Esophagus (tissue), 2 donors: ENCODE results near the gene EPB41L2. TPM values are rescaled to one million over a fixed set of nuclear protein-coding genes. Genes with fewer than 3 reads are reported as not detected.
A peak's percentile ranks its signal among the peaks of the same experiment; 100 is the strongest.

Experiments
- H3K27ac ChIP-seq, 2 donors: one replicate each; pipeline ENCODE4 v1.5.1; 2013; ENCODE audit warnings: low read depth in 2 of 2, mild to moderate bottlenecking in 2 of 2, inconsistent platforms in 1 of 2, low read length in 1 of 2, moderate library complexity in 1 of 2
- H3K27me3 ChIP-seq, 2 donors: one replicate each; pipeline ENCODE4 v1.6.1; 2013; ENCODE audit warnings: low read length in 2 of 2, control low read depth in 1 of 2, mild to moderate bottlenecking in 1 of 2; ENCODE audit not compliant: insufficient read depth in 2 of 2, control insufficient read depth in 1 of 2
- H3K36me3 ChIP-seq, 2 donors: one replicate each; pipeline ENCODE4 v1.6.1; 2013; ENCODE audit warnings: low read length in 1 of 2; ENCODE audit not compliant: control insufficient read depth in 2 of 2, insufficient read depth in 2 of 2
- H3K4me1 ChIP-seq, 2 donors: one replicate each; pipeline ENCODE4 v1.6.1; 2013; ENCODE audit warnings: low read length in 1 of 2; ENCODE audit not compliant: control insufficient read depth in 2 of 2, insufficient read depth in 2 of 2
- H3K4me3 ChIP-seq, 2 donors: one replicate each; pipeline ENCODE4 v1.5.1; 2013; ENCODE audit warnings: low read length in 2 of 2, mild to moderate bottlenecking in 2 of 2, low read depth in 1 of 2, moderate library complexity in 1 of 2
- H3K9me3 ChIP-seq, 2 donors: one replicate each; pipeline ENCODE4 v1.6.1; 2013; ENCODE audit warnings: mild to moderate bottlenecking in 2 of 2, low read depth in 1 of 2, low read length in 1 of 2, moderate library complexity in 1 of 2; ENCODE audit not compliant: control insufficient read depth in 2 of 2, insufficient read depth in 1 of 2
- WGBS, 2 donors: extraction: QIAGEN DNeasy Blood & Tissue Kit; methylation state at CpG; one replicate each; pipeline ENCODE4 v1.1.7; 2013; 5-methylcytosine and 5-hydroxymethylcytosine counted together
- polyA plus RNA-seq, 2 donors: library from polyadenylated mRNA; stranded (reverse); fragments of 200-250 nt; gene quantifications; one replicate each; pipeline ENCODE4 v1.2.3, GENCODE V29; 2013
- donor health status: healthy with polysubstance abuse.
- donor health status: Bipolar disorder and iron deficiency.

EPB41L2 gene
- polyA plus RNA-seq, 2 donors, result 6.7 to 7.8 TPM

- Histone ChIP-seq H3K4me1 (no peaks in the 10 kb centered on the region), H3K27ac (peak overlapping the region; percentile 69 to 80), H3K27me3 (no peaks in the 10 kb centered on the region), H3K4me3 (peak overlapping the region; percentile 57 to 80), H3K9me3 (no peaks in the 10 kb centered on the region), H3K36me3 (no peaks in the 10 kb centered on the region)
- 23 to 25% methylated on average over 8 of the region's 8 CpGs for WGBS, 2 donors
These were observed 773 bp upstream of the EPB41L2 start for GRCh38 chr6:131063764-131064272.

DNA sequence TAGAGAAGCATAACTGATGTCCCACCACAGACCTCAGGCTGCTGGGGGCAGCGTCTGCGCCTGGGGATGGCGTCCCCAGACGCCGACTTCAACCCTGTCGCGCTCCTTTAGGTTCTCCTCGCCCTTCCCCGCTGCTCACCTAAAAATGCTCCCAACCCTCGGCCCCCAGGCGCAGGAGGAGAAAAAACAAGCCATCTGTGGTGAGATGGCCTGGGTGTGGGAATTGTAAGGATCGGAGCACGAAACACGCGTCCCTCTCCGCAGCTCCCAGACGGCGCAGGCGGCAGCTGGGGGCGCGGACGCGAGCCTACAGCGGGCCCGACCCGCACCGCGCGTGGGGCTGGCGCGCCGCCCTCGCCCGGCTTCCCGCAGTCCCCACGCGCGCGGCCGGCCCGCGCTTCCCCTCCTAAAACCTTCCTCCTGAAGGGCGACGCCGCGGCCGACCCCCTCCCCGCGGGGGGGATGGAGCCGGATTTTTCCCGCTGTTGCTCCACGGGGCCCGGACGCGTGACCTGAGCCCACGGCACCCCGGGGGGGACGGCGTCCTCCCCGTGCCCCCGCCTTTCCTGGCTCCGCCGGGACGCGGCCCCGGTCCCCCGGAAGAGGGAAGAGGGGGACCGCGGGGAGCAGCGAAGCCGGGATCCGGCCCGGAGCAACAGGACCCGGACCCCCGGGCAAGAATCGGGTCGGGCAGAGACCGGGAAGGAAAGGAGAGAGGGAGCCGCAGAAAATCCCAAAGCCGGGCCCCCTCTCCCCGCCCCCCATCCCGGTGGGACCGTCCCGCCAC lies 611 bp downstream of the EPB41L2 start:
- Histone ChIP-seq H3K36me3 (no peaks in the 10 kb centered on the region), H3K27ac (peak overlapping the region; percentile 69 to 80), H3K4me1 (no peaks in the 10 kb centered on the region), H3K27me3 (no peaks in the 10 kb centered on the region), H3K4me3 (peak overlapping the region; percentile 57 to 80), H3K9me3 (no peaks in the 10 kb centered on the region)
- 0 to 1% methylated on average over 61 to 84 of the region's 84 CpGs for WGBS, 2 donors

- Histone ChIP-seq H3K27me3 (no peaks in the 10 kb centered on the region), H3K27ac (no peak overlapping the region), H3K4me1 (no peaks in the 10 kb centered on the region), H3K9me3 (no peaks in the 10 kb centered on the region), H3K4me3 (no peak overlapping the region), H3K36me3 (no peaks in the 10 kb centered on the region)
- 31 to 32% methylated on average over 10 of the region's 10 CpGs for WGBS, 2 donors
These were observed 1.3 kb downstream of the EPB41L2 start for GRCh38 chr6:131061751-131062119.

GRCh38 chr6:131061041-131061750 lies 1.8 kb downstream of the EPB41L2 start:
- Histone ChIP-seq H3K4me1 (no peaks in the 10 kb centered on the region), H3K27ac (peak overlapping the region in 1 of 2 donors; percentile 16), H3K27me3 (no peaks in the 10 kb centered on the region), H3K36me3 (no peaks in the 10 kb centered on the region), H3K4me3 (no peak overlapping the region), H3K9me3 (no peaks in the 10 kb centered on the region)
- 42 to 58% methylated on average over 9 of the region's 9 CpGs for WGBS, 2 donors

- WGBS, 2 donors, result 55% methylated on average over 3 of the region's 3 CpGs
- Histone ChIP-seq H3K27ac (no peak overlapping the region), H3K27me3 (no peaks in the 10 kb centered on the region), H3K9me3 (peaks cover 0 to 2% of the 10 kb centered on the region in 2 donors), H3K4me1 (no peaks in the 10 kb centered on the region), H3K4me3 (no peak overlapping the region), H3K36me3 (no peaks in the 10 kb centered on the region)
These were observed 2.7 kb downstream of the EPB41L2 start for GRCh38 chr6:131060311-131060710.

DNA sequence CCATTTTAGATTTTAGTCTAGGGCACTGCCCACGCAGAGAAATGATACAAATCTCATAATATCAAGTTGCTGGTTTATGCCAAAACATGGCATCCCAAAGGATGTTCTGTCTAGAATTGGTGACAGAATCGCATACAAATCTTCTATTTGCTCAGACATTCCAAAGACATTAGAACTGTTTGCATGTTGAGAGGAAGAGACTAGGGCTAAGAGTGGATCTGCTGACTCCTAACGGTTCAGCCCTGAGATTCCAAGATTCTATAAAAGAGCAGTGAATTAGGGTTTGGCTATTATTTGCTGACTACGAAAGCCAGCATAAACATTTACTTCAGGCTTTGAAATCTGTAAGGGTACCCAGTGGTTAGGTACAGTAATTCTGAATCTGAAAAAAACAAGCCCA lies 3.6 kb downstream of the EPB41L2 start:
- WGBS, 2 donors, result 78 to 84% methylated on average over 4 of the region's 4 CpGs
- H3K27me3 ChIP-seq, result no peaks in the 10 kb centered on the region
- H3K27ac ChIP-seq, result no peak overlapping the region
- H3K4me3 ChIP-seq, result no peak overlapping the region
- no peaks in the 10 kb centered on the region for H3K4me1 ChIP-seq
- no peaks in the 10 kb centered on the region for H3K36me3 ChIP-seq
- peaks cover 2 to 5% of the 10 kb centered on the region in 2 donors for H3K9me3 ChIP-seq

DNA sequence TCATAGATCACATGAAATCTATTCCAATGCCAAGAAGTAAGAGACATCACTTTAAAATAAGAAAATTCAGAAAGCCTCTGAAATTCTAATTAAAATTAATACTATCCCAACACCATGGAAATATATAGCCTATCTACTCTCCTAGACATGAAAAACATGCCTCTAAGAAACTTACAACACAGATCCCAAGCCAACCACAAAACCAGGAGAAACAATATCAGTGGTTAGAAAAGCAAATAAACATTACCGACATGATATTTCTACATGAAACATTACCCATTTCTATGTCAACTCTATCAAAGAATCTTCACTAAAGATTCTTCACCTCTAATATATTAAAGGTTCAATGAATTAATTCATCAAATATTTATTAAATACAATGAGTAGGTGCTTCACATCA lies 4.8 kb downstream of the EPB41L2 start:
- no peaks in the 10 kb centered on the region for H3K27me3 ChIP-seq
- H3K27ac ChIP-seq, result no peak overlapping the region
- WGBS, 2 donors, result 67 to 82% methylated on average over 1 of the region's 1 CpG
- H3K9me3 ChIP-seq, result peaks cover 4 to 11% of the 10 kb centered on the region in 2 donors
- no peak overlapping the region for H3K4me3 ChIP-seq
- no peaks in the 10 kb centered on the region for H3K36me3 ChIP-seq
- no peaks in the 10 kb centered on the region for H3K4me1 ChIP-seq

DNA sequence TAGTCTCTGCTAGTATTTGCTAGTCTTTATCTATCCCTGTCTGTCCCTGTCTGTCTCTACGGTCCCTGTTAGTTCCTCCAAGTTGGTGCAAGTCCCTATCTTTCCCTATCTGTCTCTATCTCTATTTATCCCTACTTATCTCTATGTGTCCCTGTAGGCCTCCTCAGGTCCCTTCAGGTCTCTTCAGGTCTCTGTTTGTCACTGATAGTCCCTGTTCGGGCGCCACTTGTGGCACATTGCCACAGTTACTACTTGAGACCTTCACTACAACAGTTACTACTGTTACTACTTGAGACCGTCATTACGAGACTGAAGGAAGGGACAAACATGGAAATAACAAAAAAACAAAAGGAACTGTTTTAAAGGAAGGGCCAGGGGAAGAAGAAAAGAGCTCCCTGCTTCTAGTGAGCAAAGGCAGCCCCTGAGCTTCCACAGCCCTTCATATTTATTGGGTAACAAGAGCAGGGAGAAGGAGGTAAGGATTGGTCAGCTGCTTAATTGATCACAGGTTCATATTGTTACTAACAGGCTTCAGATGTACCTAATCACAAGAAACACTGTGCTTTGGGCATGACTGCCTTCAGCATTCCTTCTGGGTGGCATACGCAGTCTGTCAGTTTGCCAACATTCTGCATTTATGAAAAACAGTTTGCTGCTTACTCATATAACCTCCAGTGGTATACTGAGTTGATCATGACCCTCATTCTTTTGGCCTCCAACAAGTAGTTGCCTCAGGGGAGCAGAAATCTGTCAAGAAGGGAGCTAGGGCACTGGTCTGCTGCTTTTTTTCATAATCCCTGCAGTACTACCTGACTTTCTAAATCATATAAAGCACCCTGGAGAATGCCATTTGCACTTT lies 8.4 kb downstream of the EPB41L2 start:
- WGBS, 2 donors, result 95% methylated on average over 6 of the region's 6 CpGs
- Histone ChIP-seq H3K27me3 (no peaks in the 10 kb centered on the region), H3K4me1 (no peaks in the 10 kb centered on the region), H3K27ac (no peak overlapping the region), H3K36me3 (no peaks in the 10 kb centered on the region), H3K4me3 (no peak overlapping the region), H3K9me3 (peaks cover 4 to 11% of the 10 kb centered on the region in 2 donors)

GRCh38 chr6:131053546-131054240 lies 9.4 kb downstream of the EPB41L2 start:
- no peaks in the 10 kb centered on the region for H3K36me3 ChIP-seq
- no peak overlapping the region for H3K27ac ChIP-seq
- H3K4me3 ChIP-seq, result no peak overlapping the region
- peaks cover 4 to 11% of the 10 kb centered on the region in 2 donors for H3K9me3 ChIP-seq
- WGBS, 2 donors, result 91 to 93% methylated on average over 11 of the region's 11 CpGs
- H3K4me1 ChIP-seq, result no peaks in the 10 kb centered on the region
- no peaks in the 10 kb centered on the region for H3K27me3 ChIP-seq
